Neural cell (in vitro differentiated cells): Measurements from ENCODE around the gene GPRIN3. TPM values are rescaled to one million over a fixed set of nuclear protein-coding genes. Genes with fewer than 3 reads are reported as not detected.

Source experiments
- H2AFZ ChIP-seq: fragments of 200-600, 300-800 bp; sonication (generic), shearing (Covaris generic); 2 replicates; pipeline ENCODE4 v1.6.0; 2014; ENCODE audit warnings: low read depth, mild to moderate bottlenecking, antibody characterized with exemption, low read length, moderate library complexity
- H3F3A ChIP-seq: fragments of 200-600 bp; shearing (Covaris generic); 2 replicates; pipeline ENCODE4 v1.6.1; 2016; ENCODE audit warnings: mild to moderate bottlenecking, moderate library complexity, mixed read lengths, antibody characterized with exemption, low read length; ENCODE audit not compliant: insufficient read depth, poor library complexity, severe bottlenecking
- H3K27ac ChIP-seq: fragments of 200-600, 300-800 bp; sonication (generic), shearing (Covaris generic); 2 replicates; pipeline ENCODE4 v1.5.1; 2014; ENCODE audit warnings: mild to moderate bottlenecking, low read length, moderate library complexity
- H3K27me3 ChIP-seq: fragments of 300-800, 200-600 bp; sonication (generic), shearing (Covaris generic); 2 replicates; pipeline ENCODE4 v1.6.0; 2014; ENCODE audit warnings: mild to moderate bottlenecking, low read depth, low read length, moderate library complexity; ENCODE audit not compliant: insufficient read depth
- H3K36me3 ChIP-seq: fragments of 300-800, 200-600 bp; sonication (generic), shearing (Covaris generic); 2 replicates; pipeline ENCODE4 v1.5.1; 2014; ENCODE audit warnings: mild to moderate bottlenecking, antibody characterized with exemption, low read length, moderate library complexity; ENCODE audit not compliant: insufficient read depth
- H3K4me2 ChIP-seq: fragments of 300-800, 200-600 bp; sonication (generic), shearing (Covaris generic); 2 replicates; pipeline ENCODE4 v1.6.0; 2014; ENCODE audit warnings: mild to moderate bottlenecking, low read length
- H3K4me3 ChIP-seq: fragments of 300-800, 200-600 bp; sonication (generic), shearing (Covaris generic); 2 replicates; pipeline ENCODE4 v1.5.1; 2014; ENCODE audit warnings: mild to moderate bottlenecking, low read length, moderate library complexity
- H3K79me2 ChIP-seq: fragments of 200-600 bp; shearing (Covaris generic); replicated peaks from 2 replicates; pipeline ENCODE4 v1.6.0; 2014; ENCODE audit warnings: mild to moderate bottlenecking, low read length, moderate library complexity; ENCODE audit not compliant: insufficient read depth
- H3K9ac ChIP-seq: fragments of 300-800, 200-600 bp; sonication (generic), shearing (Covaris generic); 2 replicates; pipeline ENCODE4 v1.6.1; 2016; ENCODE audit warnings: mild to moderate bottlenecking, low read length, mixed read lengths
- H3K9me2 ChIP-seq: fragments of 200-600 bp; shearing (Covaris generic); 2 replicates; pipeline ENCODE4 v1.6.1; 2016; ENCODE audit warnings: mild to moderate bottlenecking, low read length, mixed read lengths; ENCODE audit not compliant: insufficient read depth
- H3K9me3 ChIP-seq: fragments of 200-600, 300-800 bp; sonication (generic), shearing (Covaris generic); 2 replicates; pipeline ENCODE4 v1.6.1; 2016; ENCODE audit warnings: mild to moderate bottlenecking, mixed run types, low read length, moderate library complexity, mixed read lengths
- H4K20me1 ChIP-seq: fragments of 200-600 bp; shearing (Covaris generic); 2 replicates; pipeline ENCODE4 v1.6.1; 2016; ENCODE audit warnings: mild to moderate bottlenecking, mixed run types; ENCODE audit not compliant: insufficient read depth
- EP300 ChIP-seq: fragments of 450-650 bp; conservative IDR thresholded peaks from 2 replicates; pipeline ENCODE4 v1.6.1; 2014; ENCODE audit warnings: antibody characterized with exemption, mild to moderate bottlenecking, moderate library complexity; ENCODE audit not compliant: poor library complexity, severe bottlenecking
- EZH2 ChIP-seq: fragments of 200-600, 300-800 bp; shearing (Covaris generic), sonication (generic); IDR thresholded peaks from 2 replicates; pipeline ENCODE4 v1.6.1; 2014; ENCODE audit warnings: antibody characterized with exemption, low read length, borderline replicate concordance, mild to moderate bottlenecking; ENCODE audit not compliant: insufficient read depth, poor library complexity, severe bottlenecking
- MXI1 ChIP-seq: fragments of 450-650 bp; conservative IDR thresholded peaks from 2 replicates; pipeline ENCODE4 v1.6.1; 2014; ENCODE audit warnings: antibody characterized with exemption, mild to moderate bottlenecking; ENCODE audit not compliant: poor library complexity, severe bottlenecking
- POLR2AphosphoS5 ChIP-seq: IDR thresholded peaks from 2 replicates; pipeline ENCODE4 v1.6.1; 2012
- RAD21 ChIP-seq: fragments of 450-650 bp; conservative IDR thresholded peaks from 2 replicates; pipeline ENCODE4 v1.6.1; 2014; ENCODE audit warnings: antibody characterized with exemption, mild to moderate bottlenecking, moderate library complexity
- SMC3 ChIP-seq: fragments of 450-650 bp; conservative IDR thresholded peaks from 2 replicates; pipeline ENCODE4 v1.6.1; 2014; ENCODE audit warnings: antibody characterized with exemption, mild to moderate bottlenecking, moderate library complexity; ENCODE audit not compliant: poor library complexity
- TAF1 ChIP-seq: IDR thresholded peaks from 2 replicates; pipeline ENCODE4 v1.6.1; 2012; ENCODE audit warnings: low read depth
- polyA plus RNA-seq: library from polyadenylated mRNA; depleted of rRNA; stranded (reverse); fragments of >200 nt; gene quantifications from 2 replicates; pipeline ENCODE4 v1.2.3, GENCODE V29; 2014
- TF ChIP-seq, protein P1 (sequence below): IDR thresholded peaks from 2 replicates; pipeline ENCODE4 v1.6.1; 2012; ENCODE audit warnings: borderline replicate concordance
- TF ChIP-seq, protein P2 (sequence below): fragments of 450-650 bp; IDR thresholded peaks from 2 replicates; pipeline ENCODE4 v1.5.1; 2014; ENCODE audit warnings: antibody characterized with exemption, mild to moderate bottlenecking, moderate library complexity; ENCODE audit not compliant: poor library complexity, severe bottlenecking

Gene GPRIN3
- polyA plus RNA-seq, 1 donor from 2014 or later, result 7.0 TPM

DNA sequence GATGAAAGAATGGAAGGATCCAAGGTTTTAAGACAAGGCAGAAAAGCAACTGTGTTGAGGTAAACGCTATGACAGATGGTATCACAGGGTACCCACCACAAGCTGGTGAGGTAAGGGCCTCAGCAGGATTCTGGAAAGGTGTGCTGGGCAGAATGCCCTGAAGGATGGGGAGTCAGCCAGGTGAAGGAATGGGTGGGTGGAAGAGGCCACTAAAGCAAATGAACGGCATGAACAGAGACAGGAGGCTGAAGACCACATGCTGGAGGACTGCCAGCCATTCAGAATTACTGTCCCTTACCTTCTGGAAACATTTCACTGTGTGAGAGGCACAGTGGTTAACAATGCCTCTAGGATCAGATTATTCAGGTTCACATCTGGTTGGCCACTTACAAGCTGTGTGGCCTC lies 23.6 kb downstream of the GPRIN3 start:
- Histone ChIP-seq H3K4me3 (no peak overlapping the region), H3K79me2 (no peaks in the 10 kb centered on the region), H3K27me3 (no peaks in the 10 kb centered on the region), H2AFZ (no peak overlapping the region), H3K9me2 (no peaks in the 10 kb centered on the region), H3K27ac (no peak overlapping the region), H4K20me1 (no peaks in the 10 kb centered on the region), H3K9ac (no peak overlapping the region), H3K4me2 (no peak overlapping the region), H3F3A (no peaks in the 10 kb centered on the region), H3K36me3 (no peaks in the 10 kb centered on the region), H3K9me3 (no peaks in the 10 kb centered on the region)
- TF ChIP-seq, protein P1, sequence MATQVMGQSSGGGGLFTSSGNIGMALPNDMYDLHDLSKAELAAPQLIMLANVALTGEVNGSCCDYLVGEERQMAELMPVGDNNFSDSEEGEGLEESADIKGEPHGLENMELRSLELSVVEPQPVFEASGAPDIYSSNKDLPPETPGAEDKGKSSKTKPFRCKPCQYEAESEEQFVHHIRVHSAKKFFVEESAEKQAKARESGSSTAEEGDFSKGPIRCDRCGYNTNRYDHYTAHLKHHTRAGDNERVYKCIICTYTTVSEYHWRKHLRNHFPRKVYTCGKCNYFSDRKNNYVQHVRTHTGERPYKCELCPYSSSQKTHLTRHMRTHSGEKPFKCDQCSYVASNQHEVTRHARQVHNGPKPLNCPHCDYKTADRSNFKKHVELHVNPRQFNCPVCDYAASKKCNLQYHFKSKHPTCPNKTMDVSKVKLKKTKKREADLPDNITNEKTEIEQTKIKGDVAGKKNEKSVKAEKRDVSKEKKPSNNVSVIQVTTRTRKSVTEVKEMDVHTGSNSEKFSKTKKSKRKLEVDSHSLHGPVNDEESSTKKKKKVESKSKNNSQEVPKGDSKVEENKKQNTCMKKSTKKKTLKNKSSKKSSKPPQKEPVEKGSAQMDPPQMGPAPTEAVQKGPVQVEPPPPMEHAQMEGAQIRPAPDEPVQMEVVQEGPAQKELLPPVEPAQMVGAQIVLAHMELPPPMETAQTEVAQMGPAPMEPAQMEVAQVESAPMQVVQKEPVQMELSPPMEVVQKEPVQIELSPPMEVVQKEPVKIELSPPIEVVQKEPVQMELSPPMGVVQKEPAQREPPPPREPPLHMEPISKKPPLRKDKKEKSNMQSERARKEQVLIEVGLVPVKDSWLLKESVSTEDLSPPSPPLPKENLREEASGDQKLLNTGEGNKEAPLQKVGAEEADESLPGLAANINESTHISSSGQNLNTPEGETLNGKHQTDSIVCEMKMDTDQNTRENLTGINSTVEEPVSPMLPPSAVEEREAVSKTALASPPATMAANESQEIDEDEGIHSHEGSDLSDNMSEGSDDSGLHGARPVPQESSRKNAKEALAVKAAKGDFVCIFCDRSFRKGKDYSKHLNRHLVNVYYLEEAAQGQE, result no peak
- TF ChIP-seq, protein P2, sequence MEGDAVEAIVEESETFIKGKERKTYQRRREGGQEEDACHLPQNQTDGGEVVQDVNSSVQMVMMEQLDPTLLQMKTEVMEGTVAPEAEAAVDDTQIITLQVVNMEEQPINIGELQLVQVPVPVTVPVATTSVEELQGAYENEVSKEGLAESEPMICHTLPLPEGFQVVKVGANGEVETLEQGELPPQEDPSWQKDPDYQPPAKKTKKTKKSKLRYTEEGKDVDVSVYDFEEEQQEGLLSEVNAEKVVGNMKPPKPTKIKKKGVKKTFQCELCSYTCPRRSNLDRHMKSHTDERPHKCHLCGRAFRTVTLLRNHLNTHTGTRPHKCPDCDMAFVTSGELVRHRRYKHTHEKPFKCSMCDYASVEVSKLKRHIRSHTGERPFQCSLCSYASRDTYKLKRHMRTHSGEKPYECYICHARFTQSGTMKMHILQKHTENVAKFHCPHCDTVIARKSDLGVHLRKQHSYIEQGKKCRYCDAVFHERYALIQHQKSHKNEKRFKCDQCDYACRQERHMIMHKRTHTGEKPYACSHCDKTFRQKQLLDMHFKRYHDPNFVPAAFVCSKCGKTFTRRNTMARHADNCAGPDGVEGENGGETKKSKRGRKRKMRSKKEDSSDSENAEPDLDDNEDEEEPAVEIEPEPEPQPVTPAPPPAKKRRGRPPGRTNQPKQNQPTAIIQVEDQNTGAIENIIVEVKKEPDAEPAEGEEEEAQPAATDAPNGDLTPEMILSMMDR, result no peak
- TF ChIP-seq POLR2AphosphoS5 (no peak), EZH2 (no peak), TAF1 (no peak), EP300 (no peak), MXI1 (no peak), SMC3 (no peak), RAD21 (no peak)

DNA sequence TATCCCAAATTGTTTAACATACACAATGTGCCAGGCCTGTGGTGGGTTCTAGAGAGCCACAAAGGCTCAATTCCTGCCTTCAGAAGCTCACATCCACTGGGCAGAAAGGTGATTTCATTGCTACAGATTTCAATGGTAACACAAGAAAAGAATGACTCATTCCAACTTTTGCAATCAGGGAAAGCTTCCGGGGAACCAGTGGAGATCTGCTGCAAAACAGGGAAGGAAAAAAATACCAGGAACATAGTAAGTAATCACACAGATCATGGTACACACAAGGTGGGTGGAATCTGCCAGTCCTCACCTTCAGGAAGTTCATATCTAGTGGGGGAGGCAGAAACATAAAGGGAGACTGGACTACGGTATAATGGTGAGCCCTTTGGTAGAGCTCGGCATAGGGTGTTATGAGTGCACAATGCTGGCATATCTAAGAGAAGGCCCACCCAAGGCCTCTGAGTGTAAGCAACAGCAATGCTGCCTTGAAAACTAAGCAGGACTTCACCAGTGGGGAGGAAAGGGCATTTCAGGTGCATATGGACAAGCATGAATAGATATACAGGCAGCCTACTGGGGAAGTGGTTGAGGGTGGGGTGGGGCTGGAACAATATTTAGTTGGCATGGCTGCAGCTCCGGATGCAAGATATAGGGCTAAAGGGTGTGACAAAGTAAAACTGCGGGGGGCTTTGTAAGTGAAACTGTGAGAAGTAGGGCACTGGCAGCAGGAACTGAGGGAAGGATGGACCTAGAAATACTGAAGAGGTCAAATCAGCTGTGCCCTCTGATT lies 24.2 kb downstream of the GPRIN3 start:
- TF ChIP-seq EP300 (no peak), POLR2AphosphoS5 (no peak), SMC3 (no peak), RAD21 (no peak)
- TF ChIP-seq, protein P1, result no peak
- H3F3A ChIP-seq, result no peaks in the 10 kb centered on the region

More for the DNA sequence above, 24.2 kb downstream of the GPRIN3 start:
- Histone ChIP-seq H3K4me3 (no peak overlapping the region), H3K9ac (no peak overlapping the region), H2AFZ (no peak overlapping the region), H3K9me3 (no peaks in the 10 kb centered on the region), H3K27me3 (no peaks in the 10 kb centered on the region), H3K9me2 (no peaks in the 10 kb centered on the region), H3K4me2 (no peak overlapping the region), H4K20me1 (no peaks in the 10 kb centered on the region), H3K27ac (no peak overlapping the region), H3K79me2 (no peaks in the 10 kb centered on the region), H3K36me3 (no peaks in the 10 kb centered on the region)
